HAP-1 (cell line): ENCODE data around the gene CISD3.

ENCODE experiments used
- DNase-seq, 2 experiments: peaks; one replicate each; pipeline ENCODE4 v3.0.0-alpha.2; 2016 to 2020; ENCODE audit warnings: low spot score in 2 of 2
- H3K27me3 ChIP-seq: fragments of 250-450 bp; sonication (Bioruptor Pico); 2 replicates; pipeline ENCODE4 v1.5.1; 2020; ENCODE audit warnings: low read depth, mild to moderate bottlenecking, moderate library complexity
- H3K36me3 ChIP-seq: fragments of 250-450 bp; sonication (Bioruptor Pico); replicated peaks from 2 replicates; pipeline ENCODE4 v1.5.1; 2020; ENCODE audit warnings: mild to moderate bottlenecking
- H3K4me1 ChIP-seq: fragments of 250-450 bp; sonication (Bioruptor Pico); 2 replicates; pipeline ENCODE4 v1.5.1; 2020; ENCODE audit warnings: mild to moderate bottlenecking
- H3K4me3 ChIP-seq: fragments of 250-450 bp; sonication (Bioruptor Pico); 2 replicates; pipeline ENCODE4 v1.5.1; 2020; ENCODE audit warnings: mild to moderate bottlenecking, moderate library complexity
- H3K9me3 ChIP-seq: fragments of 250-450 bp; sonication (Bioruptor Pico); 2 replicates; pipeline ENCODE4 v1.5.1; 2020; ENCODE audit warnings: mild to moderate bottlenecking, moderate library complexity
- in situ Hi-C: fragments of 300-500 bp; cut with MboI; formaldehyde crosslinking; loops from 3 replicates; pipeline ENCODE4 v1.14.3; 2020; ENCODE audit warnings: low sequenced_read_pairs, inconsistent platforms, mixed read lengths

The CISD3 gene

GRCh38 chr17:38703742-38704605 lies 26.2 kb upstream of the CISD3 start:
- Histone ChIP-seq H3K4me1 (peaks cover 3% of the 10 kb centered on the region), H3K9me3 (no peaks in the 10 kb centered on the region), H3K27me3 (no peaks in the 10 kb centered on the region), H3K4me3 (peak overlapping the region; percentile 81), H3K36me3 (peaks cover 3% of the 10 kb centered on the region)
- DNase-seq = peak; percentile 92 to 97
- in situ Hi-C loops = no loop called here

GRCh38 chr17:38704606-38705522 lies 25.3 kb upstream of the CISD3 start, which contains the start of gene MLLT6:
MLLT6 (plus strand) TSS chr17:38705273; CDS start chr17:38705633, 360 bp downstream.
- H3K9me3 ChIP-seq = no peaks in the 10 kb centered on the region
- H3K27me3 ChIP-seq = no peaks in the 10 kb centered on the region
- peak; percentile 78 to 86 for DNase-seq
- H3K4me3 ChIP-seq = peak within 1 kb of the TSS; percentile 81
- in situ Hi-C loops = no loop called here
- peaks cover 3% of the 10 kb centered on the region for H3K4me1 ChIP-seq
- H3K36me3 ChIP-seq = peaks cover 12% of the 10 kb centered on the region

- peak in 1 of 2 experiments; percentile 29 for DNase-seq
- Histone ChIP-seq H3K4me1 (peaks cover 3% of the 10 kb centered on the region), H3K36me3 (peaks cover 16% of the 10 kb centered on the region), H3K9me3 (no peaks in the 10 kb centered on the region), H3K27me3 (no peaks in the 10 kb centered on the region), H3K4me3 (peak overlapping the region; percentile 81)
- in situ Hi-C loops = no loop called here
These were observed 24.7 kb upstream of the CISD3 start for GRCh38 chr17:38705523-38705802.

- Histone ChIP-seq H3K36me3 (peaks cover 18% of the 10 kb centered on the region), H3K4me1 (peaks cover 3% of the 10 kb centered on the region), H3K9me3 (no peaks in the 10 kb centered on the region), H3K4me3 (peak overlapping the region; percentile 81), H3K27me3 (no peaks in the 10 kb centered on the region)
- in situ Hi-C loops = no loop called here
- peak; percentile 84 for DNase-seq
These were observed 24.2 kb upstream of the CISD3 start for GRCh38 chr17:38705803-38706504.

- in situ Hi-C loops = no loop called here
- Histone ChIP-seq H3K9me3 (no peaks in the 10 kb centered on the region), H3K4me1 (peaks cover 3% of the 10 kb centered on the region), H3K36me3 (peaks cover 23% of the 10 kb centered on the region), H3K27me3 (no peaks in the 10 kb centered on the region), H3K4me3 (peak overlapping the region; percentile 81)
- DNase-seq = peak in 1 of 2 experiments; percentile 48
These were observed 23.5 kb upstream of the CISD3 start for GRCh38 chr17:38706505-38707216.

- Histone ChIP-seq H3K36me3 (peaks cover 33% of the 10 kb centered on the region), H3K4me3 (no peak overlapping the region), H3K4me1 (peaks cover 3% of the 10 kb centered on the region), H3K9me3 (no peaks in the 10 kb centered on the region), H3K27me3 (no peaks in the 10 kb centered on the region)
- in situ Hi-C loops = no loop called here
- DNase-seq = no peak
These were observed 22.3 kb upstream of the CISD3 start for GRCh38 chr17:38707678-38708351.

- no peaks in the 10 kb centered on the region for H3K27me3 ChIP-seq
- peaks cover 45% of the 10 kb centered on the region for H3K36me3 ChIP-seq
- no peaks in the 10 kb centered on the region; the same call in 1 of the 2 replicates for H3K4me1 ChIP-seq
- in situ Hi-C loops = no loop called here
- DNase-seq = no peak
- no peak overlapping the region for H3K4me3 ChIP-seq
- no peaks in the 10 kb centered on the region for H3K9me3 ChIP-seq
These were observed 20.9 kb upstream of the CISD3 start for GRCh38 chr17:38709104-38709820.

- Histone ChIP-seq H3K36me3 (peaks cover 47% of the 10 kb centered on the region), H3K9me3 (no peaks in the 10 kb centered on the region), H3K4me1 (no peaks in the 10 kb centered on the region; the same call in 1 of the 2 replicates), H3K4me3 (no peak overlapping the region), H3K27me3 (no peaks in the 10 kb centered on the region)
- in situ Hi-C loops = no loop called here
- no peak for DNase-seq
These were observed 20.1 kb upstream of the CISD3 start for GRCh38 chr17:38709864-38710603.

GRCh38 chr17:38710604-38710962 lies 19.6 kb upstream of the CISD3 start:
- no peak overlapping the region for H3K4me3 ChIP-seq
- DNase-seq = no peak
- H3K27me3 ChIP-seq = no peaks in the 10 kb centered on the region
- H3K4me1 ChIP-seq = no peaks in the 10 kb centered on the region; the same call in 1 of the 2 replicates
- in situ Hi-C loops = no loop called here
- H3K36me3 ChIP-seq = peaks cover 48% of the 10 kb centered on the region
- H3K9me3 ChIP-seq = no peaks in the 10 kb centered on the region

- Histone ChIP-seq H3K4me1 (no peaks in the 10 kb centered on the region; the same call in 1 of the 2 replicates), H3K27me3 (no peaks in the 10 kb centered on the region), H3K36me3 (peaks cover 52% of the 10 kb centered on the region), H3K9me3 (no peaks in the 10 kb centered on the region), H3K4me3 (no peak overlapping the region)
- in situ Hi-C loops = no loop called here
- no peak for DNase-seq
These were observed 19.2 kb upstream of the CISD3 start for GRCh38 chr17:38710985-38711384.

- Histone ChIP-seq H3K27me3 (no peaks in the 10 kb centered on the region), H3K4me3 (no peak overlapping the region), H3K36me3 (peaks cover 58% of the 10 kb centered on the region), H3K9me3 (no peaks in the 10 kb centered on the region), H3K4me1 (no peaks in the 10 kb centered on the region)
- DNase-seq = no peak
- in situ Hi-C loops = no loop called here
These were observed 18.2 kb upstream of the CISD3 start for GRCh38 chr17:38711792-38712571.
